ENCODE measurements around the gene IVNS1ABP. TPM values are rescaled to one million over a fixed set of nuclear protein-coding genes. Genes with fewer than 3 reads are reported as not detected.
A peak's percentile ranks its signal among the peaks of the same experiment; 100 is the strongest.

Gene IVNS1ABP
- total and polyA plus RNA-seq, 2 of the 13 experiments (the other 11 are each of a cell fraction or from before 2014, with no cell fraction given), result 49.1 to 51.7 TPM

DNA sequence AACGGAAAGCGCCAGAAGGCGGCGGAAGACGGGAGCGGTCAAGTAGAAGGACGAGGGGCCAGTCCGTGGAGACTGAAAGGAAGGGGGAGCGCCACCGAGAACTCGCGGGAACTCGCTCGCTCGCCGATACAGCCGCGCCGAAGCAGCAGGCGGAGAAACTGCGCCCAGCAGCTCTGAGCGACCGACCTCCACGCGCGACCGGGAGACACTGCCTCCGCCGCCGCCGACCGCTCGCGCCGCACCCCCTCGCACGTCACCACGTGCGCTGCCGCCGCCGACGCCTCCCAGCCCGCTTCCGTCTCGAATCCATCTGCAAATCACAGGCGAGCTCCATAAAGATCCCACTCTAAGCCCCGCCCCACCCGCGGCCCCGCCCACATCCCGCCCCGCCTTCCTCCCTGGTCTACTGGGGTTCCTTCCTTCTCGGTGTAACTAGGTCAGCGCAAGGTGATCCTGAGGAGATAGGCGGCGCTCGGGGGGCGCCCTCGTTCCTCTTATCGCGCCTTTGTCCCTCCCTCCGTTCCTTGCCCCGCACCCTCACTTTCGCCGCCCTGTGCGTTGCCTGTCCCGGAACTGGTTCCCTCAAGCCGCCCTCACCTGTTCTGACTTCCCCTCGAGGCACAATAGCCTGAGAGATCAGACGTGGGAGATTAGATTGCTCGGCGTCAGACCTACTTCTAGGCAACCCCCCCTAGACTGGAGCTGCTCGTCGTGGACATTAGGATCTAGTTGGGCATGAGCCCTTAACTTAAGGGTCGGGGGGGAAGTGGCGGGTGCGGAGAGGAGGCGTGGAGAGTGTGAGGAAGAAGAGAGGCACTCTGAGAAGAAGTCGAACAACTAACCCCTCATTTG is at the start of gene IVNS1ABP (continued):
- TF ChIP-seq, protein P1, sequence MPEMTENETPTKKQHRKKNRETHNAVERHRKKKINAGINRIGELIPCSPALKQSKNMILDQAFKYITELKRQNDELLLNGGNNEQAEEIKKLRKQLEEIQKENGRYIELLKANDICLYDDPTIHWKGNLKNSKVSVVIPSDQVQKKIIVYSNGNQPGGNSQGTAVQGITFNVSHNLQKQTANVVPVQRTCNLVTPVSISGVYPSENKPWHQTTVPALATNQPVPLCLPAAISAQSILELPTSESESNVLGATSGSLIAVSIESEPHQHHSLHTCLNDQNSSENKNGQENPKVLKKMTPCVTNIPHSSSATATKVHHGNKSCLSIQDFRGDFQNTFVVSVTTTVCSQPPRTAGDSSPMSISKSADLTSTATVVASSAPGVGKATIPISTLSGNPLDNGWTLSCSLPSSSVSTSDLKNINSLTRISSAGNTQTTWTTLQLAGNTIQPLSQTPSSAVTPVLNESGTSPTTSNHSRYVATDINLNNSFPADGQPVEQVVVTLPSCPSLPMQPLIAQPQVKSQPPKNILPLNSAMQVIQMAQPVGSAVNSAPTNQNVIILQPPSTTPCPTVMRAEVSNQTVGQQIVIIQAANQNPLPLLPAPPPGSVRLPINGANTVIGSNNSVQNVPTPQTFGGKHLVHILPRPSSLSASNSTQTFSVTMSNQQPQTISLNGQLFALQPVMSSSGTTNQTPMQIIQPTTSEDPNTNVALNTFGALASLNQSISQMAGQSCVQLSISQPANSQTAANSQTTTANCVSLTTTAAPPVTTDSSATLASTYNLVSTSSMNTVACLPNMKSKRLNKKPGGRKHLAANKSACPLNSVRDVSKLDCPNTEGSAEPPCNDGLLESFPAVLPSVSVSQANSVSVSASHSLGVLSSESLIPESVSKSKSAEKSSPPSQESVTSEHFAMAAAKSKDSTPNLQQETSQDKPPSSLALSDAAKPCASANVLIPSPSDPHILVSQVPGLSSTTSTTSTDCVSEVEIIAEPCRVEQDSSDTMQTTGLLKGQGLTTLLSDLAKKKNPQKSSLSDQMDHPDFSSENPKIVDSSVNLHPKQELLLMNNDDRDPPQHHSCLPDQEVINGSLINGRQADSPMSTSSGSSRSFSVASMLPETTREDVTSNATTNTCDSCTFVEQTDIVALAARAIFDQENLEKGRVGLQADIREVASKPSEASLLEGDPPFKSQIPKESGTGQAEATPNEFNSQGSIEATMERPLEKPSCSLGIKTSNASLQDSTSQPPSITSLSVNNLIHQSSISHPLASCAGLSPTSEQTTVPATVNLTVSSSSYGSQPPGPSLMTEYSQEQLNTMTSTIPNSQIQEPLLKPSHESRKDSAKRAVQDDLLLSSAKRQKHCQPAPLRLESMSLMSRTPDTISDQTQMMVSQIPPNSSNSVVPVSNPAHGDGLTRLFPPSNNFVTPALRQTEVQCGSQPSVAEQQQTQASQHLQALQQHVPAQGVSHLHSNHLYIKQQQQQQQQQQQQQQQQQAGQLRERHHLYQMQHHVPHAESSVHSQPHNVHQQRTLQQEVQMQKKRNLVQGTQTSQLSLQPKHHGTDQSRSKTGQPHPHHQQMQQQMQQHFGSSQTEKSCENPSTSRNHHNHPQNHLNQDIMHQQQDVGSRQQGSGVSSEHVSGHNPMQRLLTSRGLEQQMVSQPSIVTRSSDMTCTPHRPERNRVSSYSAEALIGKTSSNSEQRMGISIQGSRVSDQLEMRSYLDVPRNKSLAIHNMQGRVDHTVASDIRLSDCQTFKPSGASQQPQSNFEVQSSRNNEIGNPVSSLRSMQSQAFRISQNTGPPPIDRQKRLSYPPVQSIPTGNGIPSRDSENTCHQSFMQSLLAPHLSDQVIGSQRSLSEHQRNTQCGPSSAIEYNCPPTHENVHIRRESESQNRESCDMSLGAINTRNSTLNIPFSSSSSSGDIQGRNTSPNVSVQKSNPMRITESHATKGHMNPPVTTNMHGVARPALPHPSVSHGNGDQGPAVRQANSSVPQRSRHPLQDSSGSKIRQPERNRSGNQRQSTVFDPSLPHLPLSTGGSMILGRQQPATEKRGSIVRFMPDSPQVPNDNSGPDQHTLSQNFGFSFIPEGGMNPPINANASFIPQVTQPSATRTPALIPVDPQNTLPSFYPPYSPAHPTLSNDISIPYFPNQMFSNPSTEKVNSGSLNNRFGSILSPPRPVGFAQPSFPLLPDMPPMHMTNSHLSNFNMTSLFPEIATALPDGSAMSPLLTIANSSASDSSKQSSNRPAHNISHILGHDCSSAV (CRISPR knock-in tag; IDR thresholded peaks at IDR 0.05; ENCODE audit: borderline replicate concordance), result no peak
- TF ChIP-seq, protein P2, sequence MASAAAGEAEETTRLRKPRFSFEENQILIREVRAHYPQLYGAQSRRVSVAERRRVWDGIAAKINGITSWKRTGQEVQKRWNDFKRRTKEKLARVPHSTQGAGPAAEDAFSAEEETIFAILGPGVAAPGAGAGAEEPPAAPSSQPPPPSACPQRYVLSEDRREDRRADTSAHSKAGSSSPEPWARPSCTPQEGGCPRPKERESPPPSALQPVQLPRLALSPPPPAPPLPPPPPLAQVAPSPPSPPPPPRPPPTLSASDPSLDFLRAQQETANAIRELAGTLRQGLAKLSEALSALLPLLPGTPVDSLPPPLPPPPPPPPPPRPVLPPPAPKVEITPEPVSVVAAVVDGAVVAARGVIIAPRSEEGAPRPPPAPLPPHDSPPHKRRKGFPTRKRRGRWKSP (CRISPR knock-in tag; IDR thresholded peaks at IDR 0.05), result peak; percentile 76; the same call in 1 of the 2 replicates
- TF ChIP-seq, protein P3, sequence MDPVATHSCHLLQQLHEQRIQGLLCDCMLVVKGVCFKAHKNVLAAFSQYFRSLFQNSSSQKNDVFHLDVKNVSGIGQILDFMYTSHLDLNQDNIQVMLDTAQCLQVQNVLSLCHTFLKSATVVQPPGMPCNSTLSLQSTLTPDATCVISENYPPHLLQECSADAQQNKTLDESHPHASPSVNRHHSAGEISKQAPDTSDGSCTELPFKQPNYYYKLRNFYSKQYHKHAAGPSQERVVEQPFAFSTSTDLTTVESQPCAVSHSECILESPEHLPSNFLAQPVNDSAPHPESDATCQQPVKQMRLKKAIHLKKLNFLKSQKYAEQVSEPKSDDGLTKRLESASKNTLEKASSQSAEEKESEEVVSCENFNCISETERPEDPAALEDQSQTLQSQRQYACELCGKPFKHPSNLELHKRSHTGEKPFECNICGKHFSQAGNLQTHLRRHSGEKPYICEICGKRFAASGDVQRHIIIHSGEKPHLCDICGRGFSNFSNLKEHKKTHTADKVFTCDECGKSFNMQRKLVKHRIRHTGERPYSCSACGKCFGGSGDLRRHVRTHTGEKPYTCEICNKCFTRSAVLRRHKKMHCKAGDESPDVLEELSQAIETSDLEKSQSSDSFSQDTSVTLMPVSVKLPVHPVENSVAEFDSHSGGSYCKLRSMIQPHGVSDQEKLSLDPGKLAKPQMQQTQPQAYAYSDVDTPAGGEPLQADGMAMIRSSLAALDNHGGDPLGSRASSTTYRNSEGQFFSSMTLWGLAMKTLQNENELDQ (CRISPR knock-in tag; IDR thresholded peaks at IDR 0.05; ENCODE audit: borderline replicate concordance), result no peak
- TF ChIP-seq, protein P4, sequence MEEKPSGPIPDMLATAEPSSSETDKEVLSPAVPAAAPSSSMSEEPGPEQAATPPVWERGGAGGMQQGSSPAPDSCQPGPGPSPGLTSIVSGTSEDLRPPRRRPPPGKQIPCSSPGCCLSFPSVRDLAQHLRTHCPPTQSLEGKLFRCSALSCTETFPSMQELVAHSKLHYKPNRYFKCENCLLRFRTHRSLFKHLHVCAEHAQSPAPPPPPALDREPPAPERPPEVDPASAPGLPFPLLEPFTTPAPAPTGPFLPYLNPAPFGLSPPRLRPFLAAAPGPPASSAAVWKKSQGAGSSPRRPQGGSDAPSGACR (CRISPR knock-in tag; IDR thresholded peaks at IDR 0.05), result 0 out of 2 replicates have a peak, but pooled peaks have one; percentile 11
- TF ChIP-seq ZNF598 (CRISPR knock-in tag; IDR thresholded peaks at IDR 0.05; ENCODE audit: borderline replicate concordance) (no peak; the same call in 1 of the 2 replicates), PLRG1 (conservative IDR thresholded peaks at IDR 0.05) (no peak), ATM (IDR thresholded peaks at IDR 0.05; ENCODE audit: borderline replicate concordance) (no peak), KMT2B (CRISPR knock-in tag; IDR thresholded peaks at IDR 0.05) (no peak; the same call in 1 of the 2 replicates), ZNF644 (CRISPR knock-in tag; IDR thresholded peaks at IDR 0.05; ENCODE audit: low read depth) (no peak), NFE2 (CRISPR knock-in tag; IDR thresholded peaks at IDR 0.05) (no peak), TBX3 (IDR thresholded peaks at IDR 0.05; ENCODE audit: borderline replicate concordance) (no peak), JARID2 (CRISPR knock-in tag; IDR thresholded peaks at IDR 0.05; ENCODE audit: insufficient replicate concordance) (no peak), ETV6 (CRISPR knock-in tag; conservative IDR thresholded peaks at IDR 0.05) (no peak), ELF1 (CRISPR knock-in tag; IDR thresholded peaks at IDR 0.05) (no peak), ZNF431 (CRISPR knock-in tag; IDR thresholded peaks at IDR 0.05; ENCODE audit: borderline replicate concordance, low read depth) (0 out of 2 replicates have a peak, but pooled peaks have one; percentile 69)

All from HepG2 (cell line).